ENCODE data around the gene ALB. TPM values are rescaled to one million over a fixed set of nuclear protein-coding genes. Genes with fewer than 3 reads are reported as not detected.

ALB gene
- total and polyA plus RNA-seq, 8 donors: 179 to 1,006 (median 781) TPM

DNA sequence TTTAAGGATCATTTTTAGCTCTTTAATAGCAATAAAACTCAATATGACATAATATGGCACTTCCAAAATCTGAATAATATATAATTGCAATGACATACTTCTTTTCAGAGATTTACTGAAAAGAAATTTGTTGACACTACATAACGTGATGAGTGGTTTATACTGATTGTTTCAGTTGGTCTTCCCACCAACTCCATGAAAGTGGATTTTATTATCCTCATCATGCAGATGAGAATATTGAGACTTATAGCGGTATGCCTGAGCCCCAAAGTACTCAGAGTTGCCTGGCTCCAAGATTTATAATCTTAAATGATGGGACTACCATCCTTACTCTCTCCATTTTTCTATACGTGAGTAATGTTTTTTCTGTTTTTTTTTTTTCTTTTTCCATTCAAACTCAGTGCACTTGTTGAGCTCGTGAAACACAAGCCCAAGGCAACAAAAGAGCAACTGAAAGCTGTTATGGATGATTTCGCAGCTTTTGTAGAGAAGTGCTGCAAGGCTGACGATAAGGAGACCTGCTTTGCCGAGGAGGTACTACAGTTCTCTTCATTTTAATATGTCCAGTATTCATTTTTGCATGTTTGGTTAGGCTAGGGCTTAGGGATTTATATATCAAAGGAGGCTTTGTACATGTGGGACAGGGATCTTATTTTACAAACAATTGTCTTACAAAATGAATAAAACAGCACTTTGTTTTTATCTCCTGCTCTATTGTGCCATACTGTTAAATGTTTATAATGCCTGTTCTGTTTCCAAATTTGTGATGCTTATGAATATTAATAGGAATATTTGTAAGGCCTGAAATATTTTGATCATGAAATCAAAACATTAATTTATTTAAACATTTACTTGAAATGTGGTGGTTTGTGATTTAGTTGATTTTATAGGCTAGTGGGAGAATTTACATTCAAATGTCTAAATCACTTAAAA lies 15.3 kb downstream of the ALB start:
- TF ChIP-seq, protein P1, sequence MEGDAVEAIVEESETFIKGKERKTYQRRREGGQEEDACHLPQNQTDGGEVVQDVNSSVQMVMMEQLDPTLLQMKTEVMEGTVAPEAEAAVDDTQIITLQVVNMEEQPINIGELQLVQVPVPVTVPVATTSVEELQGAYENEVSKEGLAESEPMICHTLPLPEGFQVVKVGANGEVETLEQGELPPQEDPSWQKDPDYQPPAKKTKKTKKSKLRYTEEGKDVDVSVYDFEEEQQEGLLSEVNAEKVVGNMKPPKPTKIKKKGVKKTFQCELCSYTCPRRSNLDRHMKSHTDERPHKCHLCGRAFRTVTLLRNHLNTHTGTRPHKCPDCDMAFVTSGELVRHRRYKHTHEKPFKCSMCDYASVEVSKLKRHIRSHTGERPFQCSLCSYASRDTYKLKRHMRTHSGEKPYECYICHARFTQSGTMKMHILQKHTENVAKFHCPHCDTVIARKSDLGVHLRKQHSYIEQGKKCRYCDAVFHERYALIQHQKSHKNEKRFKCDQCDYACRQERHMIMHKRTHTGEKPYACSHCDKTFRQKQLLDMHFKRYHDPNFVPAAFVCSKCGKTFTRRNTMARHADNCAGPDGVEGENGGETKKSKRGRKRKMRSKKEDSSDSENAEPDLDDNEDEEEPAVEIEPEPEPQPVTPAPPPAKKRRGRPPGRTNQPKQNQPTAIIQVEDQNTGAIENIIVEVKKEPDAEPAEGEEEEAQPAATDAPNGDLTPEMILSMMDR (IDR thresholded peaks at IDR 0.05): no peak
- 82 to 86% methylated on average over 7 of the region's 7 CpGs for WGBS, 2 donors
- peaks cover 0 to 19% (median under 1%) of the 10 kb centered on the region in 3 donors for H3K36me3 ChIP-seq
- no peak overlapping the region for H3K4me3 ChIP-seq
- no peaks in the 10 kb centered on the region for H3K9me3 ChIP-seq
- no peak for FAIRE-seq
- no peaks in the 10 kb centered on the region for H3K27me3 ChIP-seq
- H3K4me1 ChIP-seq: no peaks in the 10 kb centered on the region
- DNase-seq: no peak
- H3K27ac ChIP-seq: no peak overlapping the region
- no peak for ATAC-seq
- intact Hi-C loops (cut with DNase I): no loop called here

DNA sequence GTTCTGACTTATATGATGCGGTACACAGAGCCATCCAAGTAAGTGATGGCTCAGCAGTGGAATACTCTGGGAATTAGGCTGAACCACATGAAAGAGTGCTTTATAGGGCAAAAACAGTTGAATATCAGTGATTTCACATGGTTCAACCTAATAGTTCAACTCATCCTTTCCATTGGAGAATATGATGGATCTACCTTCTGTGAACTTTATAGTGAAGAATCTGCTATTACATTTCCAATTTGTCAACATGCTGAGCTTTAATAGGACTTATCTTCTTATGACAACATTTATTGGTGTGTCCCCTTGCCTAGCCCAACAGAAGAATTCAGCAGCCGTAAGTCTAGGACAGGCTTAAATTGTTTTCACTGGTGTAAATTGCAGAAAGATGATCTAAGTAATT lies 16.5 kb downstream of the ALB start:
- Histone ChIP-seq H3K27ac (no peak overlapping the region), H3K36me3 (peaks cover 0 to 16% (median 0%) of the 10 kb centered on the region in 3 donors), H3K4me3 (no peak overlapping the region), H3K27me3 (no peaks in the 10 kb centered on the region), H3K4me1 (no peaks in the 10 kb centered on the region), H3K9me3 (no peaks in the 10 kb centered on the region)
- intact Hi-C loops (cut with DNase I): no loop called here
- DNase-seq (no peak), ATAC-seq (no peak), FAIRE-seq (no peak)
- 95 to 99% methylated on average over 2 of the region's 2 CpGs for WGBS, 2 donors
- TF ChIP-seq, protein P1 (IDR thresholded peaks at IDR 0.05): no peak

DNA sequence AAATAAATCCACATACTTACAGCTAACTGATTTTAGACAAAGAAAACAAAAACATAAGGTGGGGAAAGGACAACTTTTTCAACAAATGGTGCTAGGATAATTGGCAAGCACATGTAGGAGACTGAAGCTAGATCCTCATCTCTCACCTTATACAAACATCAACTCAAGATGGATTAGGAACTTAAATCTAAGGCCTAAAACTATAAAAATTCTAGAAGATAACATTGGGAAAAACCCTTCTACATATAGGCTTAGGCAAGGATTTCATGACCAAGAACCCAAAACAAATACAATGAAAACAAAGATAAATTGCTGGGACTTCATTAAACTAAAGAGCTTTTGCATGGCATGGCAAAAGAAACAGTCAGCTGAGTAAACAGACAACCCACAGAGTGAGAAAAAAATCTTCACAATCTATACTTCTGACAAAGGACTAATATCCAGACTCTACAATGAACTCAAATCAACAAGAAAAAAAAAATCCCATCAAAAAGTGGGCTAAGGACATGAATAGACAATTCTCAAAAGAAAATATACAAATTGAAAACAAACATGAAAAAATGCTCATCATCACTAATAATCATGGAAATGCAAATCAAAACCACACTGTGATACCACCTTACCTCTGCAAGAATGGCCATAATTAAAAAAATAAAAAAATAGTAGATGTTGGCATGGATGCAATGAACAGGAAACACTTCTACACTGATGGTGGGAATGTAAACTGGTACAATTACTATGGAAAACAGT lies 17.8 kb downstream of the ALB start:
- intact Hi-C loops (cut with DNase I): no loop called here
- H3K4me3 ChIP-seq: no peak overlapping the region
- no peak overlapping the region for H3K27ac ChIP-seq
- no peak for FAIRE-seq
- no peaks in the 10 kb centered on the region for H3K9me3 ChIP-seq
- H3K27me3 ChIP-seq: no peaks in the 10 kb centered on the region
- no peaks in the 10 kb centered on the region for H3K4me1 ChIP-seq
- ATAC-seq: no peak
- peaks cover 0 to 5% (median 0%) of the 10 kb centered on the region in 3 donors for H3K36me3 ChIP-seq
- DNase-seq: no peak
- TF ChIP-seq, protein P1 (IDR thresholded peaks at IDR 0.05): no peak

DNA sequence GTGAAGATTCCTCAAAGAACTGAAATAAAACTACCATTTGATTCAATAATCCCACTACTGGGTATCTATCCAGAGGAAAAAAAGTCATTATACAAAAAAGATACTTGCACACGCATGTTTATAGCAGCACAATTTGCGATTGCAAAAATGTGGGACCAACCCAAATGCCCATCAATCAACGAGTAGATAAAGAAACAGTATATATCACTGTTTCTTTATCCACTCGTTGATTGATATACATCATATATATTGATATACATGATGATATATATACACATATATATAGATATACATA lies 18.3 kb downstream of the ALB start:
- Histone ChIP-seq H3K27me3 (no peaks in the 10 kb centered on the region), H3K36me3 (no peaks in the 10 kb centered on the region), H3K4me3 (no peak overlapping the region), H3K27ac (no peak overlapping the region), H3K4me1 (no peaks in the 10 kb centered on the region), H3K9me3 (no peaks in the 10 kb centered on the region)
- intact Hi-C loops (cut with DNase I): no loop called here
- no peak for DNase-seq
- 63 to 68% methylated on average over 4 of the region's 4 CpGs for WGBS, 2 donors
- TF ChIP-seq, protein P1 (IDR thresholded peaks at IDR 0.05): no peak
- FAIRE-seq: no peak
- no peak for ATAC-seq

DNA sequence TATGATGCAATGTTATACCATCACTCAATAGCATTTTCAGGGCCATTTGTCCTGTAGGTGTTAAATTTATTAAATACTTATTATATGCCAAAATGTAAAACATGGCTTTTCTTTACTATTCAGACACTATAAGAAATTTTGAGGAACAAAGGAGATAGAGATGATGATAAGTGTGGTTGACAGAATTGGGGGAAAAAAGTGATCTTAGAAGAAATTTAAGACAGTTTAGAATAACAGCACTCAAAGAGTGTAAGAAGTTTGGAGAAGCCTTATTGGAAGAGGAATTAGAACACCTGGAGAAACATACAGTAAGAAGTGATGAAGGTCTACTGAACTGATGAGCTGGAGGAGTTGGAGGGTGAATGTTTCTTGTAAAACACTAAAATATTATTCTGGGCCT lies 19.1 kb downstream of the ALB start:
- intact Hi-C loops (cut with DNase I): no loop called here
- no peaks in the 10 kb centered on the region for H3K36me3 ChIP-seq
- no peak overlapping the region for H3K4me3 ChIP-seq
- H3K4me1 ChIP-seq: no peaks in the 10 kb centered on the region
- no peak for DNase-seq
- no peak for FAIRE-seq
- H3K9me3 ChIP-seq: no peaks in the 10 kb centered on the region
- no peak for ATAC-seq
- TF ChIP-seq, protein P1 (IDR thresholded peaks at IDR 0.05): no peak
- no peak overlapping the region for H3K27ac ChIP-seq
- no peaks in the 10 kb centered on the region for H3K27me3 ChIP-seq
